HG03039 (cell line): ENCODE results near the gene DIP2B.
"Not testable (repeated sequence)": the region's sequence is repeated elsewhere in the genome, so short reads cannot be mapped to it uniquely, and the experiment has no call there.

Source experiments
- ATAC-seq: cut with Tn5 transposase; IDR thresholded peaks from one replicate; pipeline ENCODE4 v1.9.1; 2021; ENCODE audit warnings: mild to moderate bottlenecking, moderate library complexity; ENCODE audit not compliant: unreplicated experiment

DIP2B gene

GRCh38 chr12:50763639-50764285, 259.0 kb downstream of the DIP2B start, which contains the start of gene ATF1:
Gene ATF1 (plus strand): TSS chr12:50764101. CDS start chr12:50780146, 16,045 bp downstream.
- ATAC-seq, result peak; percentile 82

- ATAC-seq, result peak; percentile 40
These were observed 259.7 kb downstream of the DIP2B start for GRCh38 chr12:50764286-50765094.

- no peak for ATAC-seq
These were observed 260.5 kb downstream of the DIP2B start for GRCh38 chr12:50765095-50765911.

- no peak for ATAC-seq
These were observed 263.6 kb downstream of the DIP2B start for GRCh38 chr12:50768391-50768790.

- not testable (repeated sequence) for ATAC-seq
These were observed 264.0 kb downstream of the DIP2B start for GRCh38 chr12:50768813-50769212.

- no peak for ATAC-seq
These were observed 266.6 kb downstream of the DIP2B start for GRCh38 chr12:50771409-50771808.

- no peak for ATAC-seq
These were observed 267.7 kb downstream of the DIP2B start for GRCh38 chr12:50772470-50772869.

GRCh38 chr12:50772877-50773276, 268.1 kb downstream of the DIP2B start:
- no peak for ATAC-seq

- no peak for ATAC-seq
These were observed 270.5 kb downstream of the DIP2B start for GRCh38 chr12:50775251-50775650.

- ATAC-seq, result no peak
These were observed 272.3 kb downstream of the DIP2B start for GRCh38 chr12:50776749-50777728.

- no peak for ATAC-seq
These were observed 274.1 kb downstream of the DIP2B start for GRCh38 chr12:50778663-50779590.

- no peak for ATAC-seq
These were observed 275.2 kb downstream of the DIP2B start for GRCh38 chr12:50780013-50780412.

- no peak for ATAC-seq
These were observed 279.7 kb downstream of the DIP2B start for GRCh38 chr12:50784501-50784900.

GRCh38 chr12:50785406-50786001, 280.7 kb downstream of the DIP2B start:
- no peak for ATAC-seq

- ATAC-seq, result no peak
These were observed 281.9 kb downstream of the DIP2B start for GRCh38 chr12:50786498-50787231.

GRCh38 chr12:50787618-50788017, 282.8 kb downstream of the DIP2B start:
- no peak for ATAC-seq

GRCh38 chr12:50788561-50788960, 283.8 kb downstream of the DIP2B start:
- no peak for ATAC-seq

GRCh38 chr12:50790081-50790480, 285.3 kb downstream of the DIP2B start:
- no peak for ATAC-seq
